Placental epithelial cell (primary cell): ENCODE results near the gene SLC30A7. TPM values are rescaled to one million over a fixed set of nuclear protein-coding genes. Genes with fewer than 3 reads are reported as not detected.

Source experiments
- total RNA-seq: library from RNA; depleted of rRNA; stranded (reverse); fragments of >200 nt; gene quantifications from 2 replicates; pipeline ENCODE4 v1.2.3, GENCODE V29; 2012

SLC30A7 gene, protein sequence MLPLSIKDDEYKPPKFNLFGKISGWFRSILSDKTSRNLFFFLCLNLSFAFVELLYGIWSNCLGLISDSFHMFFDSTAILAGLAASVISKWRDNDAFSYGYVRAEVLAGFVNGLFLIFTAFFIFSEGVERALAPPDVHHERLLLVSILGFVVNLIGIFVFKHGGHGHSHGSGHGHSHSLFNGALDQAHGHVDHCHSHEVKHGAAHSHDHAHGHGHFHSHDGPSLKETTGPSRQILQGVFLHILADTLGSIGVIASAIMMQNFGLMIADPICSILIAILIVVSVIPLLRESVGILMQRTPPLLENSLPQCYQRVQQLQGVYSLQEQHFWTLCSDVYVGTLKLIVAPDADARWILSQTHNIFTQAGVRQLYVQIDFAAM
- 26.3 and 70.1 TPM in 2 replicates for total RNA-seq

DNA sequence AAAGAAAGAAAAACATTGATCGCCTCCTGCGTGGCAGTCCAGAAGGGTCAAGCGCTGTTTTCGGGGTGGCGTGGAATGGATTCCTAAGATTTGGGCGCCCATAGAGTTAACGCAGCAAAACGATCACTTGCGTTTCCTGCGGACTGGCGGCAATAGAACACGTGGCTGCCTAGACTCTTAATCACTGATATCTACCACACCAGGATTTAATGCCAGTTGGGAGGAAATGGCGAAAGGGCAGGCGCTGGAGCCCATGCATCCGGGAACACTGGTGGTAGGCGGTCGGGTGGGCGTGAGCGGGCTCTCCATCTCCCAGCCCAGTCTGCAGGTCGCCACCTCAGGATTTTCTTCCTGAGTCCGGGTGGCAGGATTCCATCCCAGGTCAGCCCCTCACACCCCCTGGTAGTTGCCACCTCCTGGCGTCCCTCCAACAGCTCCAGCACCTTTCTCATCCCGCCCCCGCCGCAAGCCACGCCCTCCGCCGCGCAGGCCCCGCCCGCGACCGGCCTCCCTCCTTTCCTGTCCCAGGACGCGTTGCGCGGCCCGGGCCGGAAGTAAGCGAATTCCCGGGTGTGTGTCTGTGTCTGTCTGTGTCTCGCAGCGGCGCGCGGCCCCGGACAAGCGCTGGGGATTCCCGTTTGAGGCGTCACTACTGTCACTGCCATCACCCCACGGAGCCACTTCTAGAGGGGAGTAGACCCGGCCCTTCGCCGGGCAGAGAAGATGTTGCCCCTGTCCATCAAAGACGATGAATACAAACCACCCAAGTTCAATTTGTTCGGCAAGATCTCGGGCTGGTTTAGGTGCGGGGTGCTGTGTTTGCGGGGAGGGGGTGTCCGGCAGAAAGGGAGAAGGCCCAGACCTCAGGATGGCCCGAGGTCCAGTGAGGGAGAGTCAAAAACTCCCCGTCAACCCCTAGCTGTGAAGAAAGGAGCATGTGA, at the start of gene SLC30A7:
TSS of gene SLC30A7 (plus strand) at position 551 of the 941 bp plus-strand sequence. CDS start at position 724, 173 bp downstream.

DNA sequence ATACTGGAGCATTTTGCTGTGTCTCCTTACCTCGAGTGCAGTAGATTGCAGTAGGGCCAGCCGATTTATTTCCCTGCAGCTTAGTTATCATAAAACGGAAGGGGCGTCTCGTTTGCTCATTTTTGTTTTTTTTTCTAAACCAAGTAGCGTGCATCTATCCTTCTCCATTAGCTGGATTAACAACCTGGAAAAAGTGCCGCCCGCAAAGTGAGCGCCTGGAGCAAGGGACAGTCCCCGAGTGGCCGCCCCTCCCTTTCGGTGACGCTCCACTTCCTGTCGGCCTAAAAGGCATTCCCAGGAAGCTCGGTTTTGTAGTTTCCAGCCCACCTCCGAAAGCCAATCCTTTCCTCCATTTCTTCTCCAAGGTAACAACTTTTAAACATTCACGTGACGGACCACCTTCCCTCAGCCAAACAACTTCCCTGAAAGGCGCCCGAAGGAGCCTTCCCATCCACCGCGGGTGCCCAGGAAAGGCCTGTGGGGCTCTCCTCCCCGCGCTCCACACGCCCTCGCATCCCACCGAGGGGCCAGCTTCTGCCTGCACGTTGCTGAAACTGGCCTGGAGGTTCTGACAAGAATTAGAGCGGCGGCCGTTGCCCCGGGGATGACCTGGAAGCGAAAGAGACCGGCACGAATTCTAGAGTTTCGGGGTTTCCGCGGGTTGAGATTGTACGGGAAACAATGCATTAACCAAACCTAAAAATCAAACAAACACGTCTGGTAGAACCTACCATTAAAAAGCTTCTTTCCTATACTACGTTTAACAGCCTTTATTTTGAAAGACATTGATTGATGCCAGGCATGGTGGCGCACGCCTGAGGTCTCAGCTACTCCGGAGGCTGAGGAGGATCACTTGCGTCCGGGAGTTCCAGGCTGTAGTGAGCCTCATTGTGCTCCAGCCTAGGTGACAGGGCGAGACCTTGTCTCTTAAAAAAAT, 1.0 kb upstream of the SLC30A7 start, which contains the start of gene EXTL2:
TSS of gene EXTL2 (minus strand) at position 240 of the 937 bp plus-strand sequence. CDS start 6,085 bp downstream, outside the sequence.

DNA sequence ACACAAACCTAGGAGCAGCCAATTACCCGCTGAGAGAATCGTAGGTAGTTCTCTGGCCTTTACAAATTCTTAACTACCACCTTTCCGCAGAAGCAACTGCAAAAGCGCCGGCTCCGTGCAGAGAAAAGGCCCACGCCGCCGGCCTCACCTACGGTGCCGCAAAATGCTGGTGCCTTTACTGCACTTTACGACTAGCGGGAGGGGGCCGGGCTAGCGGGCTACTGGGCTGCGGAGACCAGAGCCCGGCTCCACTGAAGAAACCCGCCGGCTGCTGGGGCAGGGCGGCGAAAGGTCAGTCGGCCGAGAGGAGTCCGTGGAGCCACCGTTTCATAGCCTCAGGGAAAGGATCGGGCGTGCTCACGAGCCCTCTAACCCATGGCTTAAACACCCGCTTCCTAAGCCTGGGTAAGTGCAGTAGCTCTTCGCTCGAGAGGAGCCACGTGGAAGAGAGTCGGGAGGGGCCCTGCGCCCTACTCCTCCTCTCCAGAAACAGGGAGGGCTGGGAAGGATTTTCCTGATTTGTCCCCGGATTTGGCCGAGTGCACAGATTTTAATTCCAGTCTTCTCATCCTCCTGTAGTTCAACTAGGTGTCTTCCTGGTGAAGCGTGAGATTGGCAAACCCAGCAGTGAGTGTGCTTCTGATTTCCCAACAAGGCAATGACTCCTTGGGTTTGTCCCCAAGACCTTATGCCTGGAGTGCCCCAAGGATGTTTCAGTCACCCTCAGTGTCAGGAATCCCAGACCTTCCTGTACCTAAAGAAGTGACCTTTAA, 130.0 kb downstream of the SLC30A7 start, which contains the start of gene DPH5:
TSS of gene DPH5 (minus strand) at position 128 of the 773 bp plus-strand sequence. CDS start 341 bp downstream, outside the sequence.

Other genes with a start within 250 kb of the SLC30A7 start
- gene VCAM1, start 176.3 kb upstream of the SLC30A7 start, total RNA-seq = 0.79 TPM in 1 of 2 replicates, not detected in the other
- gene EXTL2, start 1.2 kb upstream of the SLC30A7 start, total RNA-seq = 19.2 and 25.6 TPM in 2 replicates
- 28.0 and 31.0 TPM in 2 replicates for gene DPH5, start 129.7 kb downstream of the SLC30A7 start, total RNA-seq